Sigmoid colon (tissue), 7 donors: ENCODE results near the gene NEK5. TPM values are rescaled to one million over a fixed set of nuclear protein-coding genes. Genes with fewer than 3 reads are reported as not detected.
"Not testable (repeated sequence)": the region's sequence is repeated elsewhere in the genome, so short reads cannot be mapped to it uniquely, and the experiment has no call there.

Source experiments
- DNase-seq: peaks from one replicate; pipeline ENCODE4 v3.0.0-alpha.2; 2019
- H3K27ac ChIP-seq, 4 donors: fragments of 200-600 bp; sonication (generic); one replicate each; pipeline ENCODE4 v1.5.1; 2016 to 2019; ENCODE audit warnings: mild to moderate bottlenecking in 1 of 4
- H3K27me3 ChIP-seq, 3 donors: fragments of 200-600 bp; sonication (generic); one replicate each; pipeline ENCODE4 v1.5.1; 2019; ENCODE audit warnings: mild to moderate bottlenecking in 1 of 3
- H3K36me3 ChIP-seq, 4 donors: fragments of 200-600 bp; sonication (generic); one replicate each; pipeline ENCODE4 v1.5.1; 2016 to 2019
- H3K4me1 ChIP-seq, 4 donors: fragments of 200-600 bp; sonication (generic); one replicate each; pipeline ENCODE4 v1.5.1; 2017 to 2019
- H3K4me3 ChIP-seq, 4 donors: fragments of 200-600 bp; sonication (generic); one replicate each; pipeline ENCODE4 v1.5.1; 2017 to 2019; ENCODE audit warnings: mild to moderate bottlenecking in 2 of 4, moderate library complexity in 1 of 4
- H3K9me3 ChIP-seq, 4 donors: fragments of 200-600 bp in 3 of 4; sonication (generic) in 3 of 4; one replicate each; pipeline versions ENCODE4 v1.5.1 to v1.6.1; 2013 to 2019
- EP300 ChIP-seq, 4 donors: sonication (generic); formaldehyde crosslinking; IDR thresholded peaks; one replicate each; pipeline ENCODE4 v1.6.1; 2017; ENCODE audit warnings: antibody characterized with exemption in 4 of 4
- POLR2A ChIP-seq, 2 donors: fragments of 450-650 bp; IDR thresholded peaks; one replicate each; pipeline ENCODE4 v1.6.1; 2016; ENCODE audit warnings: antibody characterized with exemption in 2 of 2, mild to moderate bottlenecking in 2 of 2, moderate library complexity in 2 of 2
- POLR2AphosphoS5 ChIP-seq, 4 donors: sonication (generic); formaldehyde crosslinking; IDR thresholded peaks; one replicate each; pipeline ENCODE4 v1.6.1; 2017; ENCODE audit warnings: antibody characterized with exemption in 4 of 4
- WGBS, 2 donors: extraction: QIAGEN DNeasy Blood & Tissue Kit; methylation state at CpG; one replicate each; pipeline ENCODE4 v1.1.7; 2013; 5-methylcytosine and 5-hydroxymethylcytosine counted together
- intact Hi-C: fragments of 100-400 bp; cut with DNase I; formaldehyde crosslinking; loops from one replicate; pipeline ENCODE4 v1.15.1; 2023
- polyA plus RNA-seq, 3 donors: library from polyadenylated mRNA; stranded (reverse); fragments of 200-250 nt; gene quantifications; one replicate each; pipeline ENCODE4 v1.2.3, GENCODE V29; 2013
- total RNA-seq, 4 donors: library from RNA; depleted of rRNA; stranded (reverse); fragments of >200 nt; gene quantifications; one replicate each; pipeline ENCODE4 v1.1.0, GENCODE V29; 2016
- TF ChIP-seq, protein P1 (sequence below), 4 experiments: fragments of 450-650 bp in 3 of 4; fragments of 200-600 bp in 1 of 4; IDR thresholded peaks; one replicate each; pipeline ENCODE4 v1.5.1; 2016 to 2019; ENCODE audit warnings: antibody characterized with exemption in 4 of 4, mild to moderate bottlenecking in 3 of 4, moderate library complexity in 2 of 4
- donor health status: healthy with polysubstance abuse.
- donor health status: Bipolar disorder and iron deficiency.
- donor health status: healthy.

Gene NEK5
- total and polyA plus RNA-seq, 7 donors = 0.17 to 0.83 (median 0.33) TPM; not detected in 2

DNA sequence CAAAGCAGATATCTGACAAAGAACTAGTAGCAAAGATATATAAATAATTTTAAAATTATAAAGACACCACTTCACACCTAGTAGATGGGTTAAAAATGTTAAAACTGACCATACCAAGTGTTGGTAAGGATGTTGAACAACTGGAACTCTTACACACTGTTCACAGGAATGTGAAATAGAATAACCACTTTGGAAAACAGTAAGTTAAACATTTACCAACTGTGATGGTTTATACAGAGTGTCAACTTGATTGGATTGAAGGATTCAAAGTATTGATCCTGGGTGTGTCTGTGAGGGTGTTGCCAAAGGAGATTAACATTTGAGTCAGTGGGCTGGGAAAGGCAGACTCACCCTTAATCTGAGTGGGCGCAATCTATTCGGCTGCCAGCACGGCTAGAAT, 85.2 kb downstream of the NEK5 start:
- H3K36me3 ChIP-seq = no peaks in the 10 kb centered on the region
- no peaks in the 10 kb centered on the region for H3K9me3 ChIP-seq
- no peak overlapping the region for H3K27ac ChIP-seq
- WGBS, 2 donors = 95 to 98% methylated on average over 3 of the region's 3 CpGs
- DNase-seq = no peak
- H3K4me1 ChIP-seq = no peaks in the 10 kb centered on the region
- H3K4me3 ChIP-seq = no peak overlapping the region
- intact Hi-C loops = no loop called here
- no peaks in the 10 kb centered on the region for H3K27me3 ChIP-seq
- no peak for TF ChIP-seq POLR2AphosphoS5 (IDR thresholded peaks at IDR 0.05)
- TF ChIP-seq EP300 (IDR thresholded peaks at IDR 0.05) = no peak
- TF ChIP-seq POLR2A (IDR thresholded peaks at IDR 0.05) = no peak
- TF ChIP-seq, protein P1, sequence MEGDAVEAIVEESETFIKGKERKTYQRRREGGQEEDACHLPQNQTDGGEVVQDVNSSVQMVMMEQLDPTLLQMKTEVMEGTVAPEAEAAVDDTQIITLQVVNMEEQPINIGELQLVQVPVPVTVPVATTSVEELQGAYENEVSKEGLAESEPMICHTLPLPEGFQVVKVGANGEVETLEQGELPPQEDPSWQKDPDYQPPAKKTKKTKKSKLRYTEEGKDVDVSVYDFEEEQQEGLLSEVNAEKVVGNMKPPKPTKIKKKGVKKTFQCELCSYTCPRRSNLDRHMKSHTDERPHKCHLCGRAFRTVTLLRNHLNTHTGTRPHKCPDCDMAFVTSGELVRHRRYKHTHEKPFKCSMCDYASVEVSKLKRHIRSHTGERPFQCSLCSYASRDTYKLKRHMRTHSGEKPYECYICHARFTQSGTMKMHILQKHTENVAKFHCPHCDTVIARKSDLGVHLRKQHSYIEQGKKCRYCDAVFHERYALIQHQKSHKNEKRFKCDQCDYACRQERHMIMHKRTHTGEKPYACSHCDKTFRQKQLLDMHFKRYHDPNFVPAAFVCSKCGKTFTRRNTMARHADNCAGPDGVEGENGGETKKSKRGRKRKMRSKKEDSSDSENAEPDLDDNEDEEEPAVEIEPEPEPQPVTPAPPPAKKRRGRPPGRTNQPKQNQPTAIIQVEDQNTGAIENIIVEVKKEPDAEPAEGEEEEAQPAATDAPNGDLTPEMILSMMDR (IDR thresholded peaks at IDR 0.05) = no peak

DNA sequence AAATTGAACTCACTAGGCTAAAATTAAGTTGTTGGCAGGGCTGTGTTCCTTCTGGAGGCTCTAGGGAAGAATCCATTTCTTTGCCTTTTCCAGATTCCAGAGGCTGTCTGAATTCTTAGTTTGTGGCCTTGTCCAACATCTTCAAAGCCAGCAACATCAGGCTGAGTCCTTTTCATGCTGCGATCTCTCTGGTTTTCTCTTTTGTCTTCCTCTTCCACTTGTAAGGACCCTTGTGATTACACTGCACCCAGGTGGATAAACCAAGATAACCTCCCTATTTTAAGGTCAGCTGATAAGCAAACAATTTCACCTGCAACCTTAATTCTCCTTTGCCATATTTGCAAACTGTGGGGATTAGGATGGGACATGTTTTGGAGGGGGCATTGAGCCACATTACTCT, 92.8 kb downstream of the NEK5 start:
- H3K4me1 ChIP-seq = no peaks in the 10 kb centered on the region
- no peaks in the 10 kb centered on the region for H3K9me3 ChIP-seq
- no peaks in the 10 kb centered on the region for H3K27me3 ChIP-seq
- WGBS, 2 donors = 88 to 93% methylated on average over 1 of the region's 1 CpG
- no peak overlapping the region for H3K4me3 ChIP-seq
- H3K27ac ChIP-seq = no peak overlapping the region
- TF ChIP-seq, protein P1 (IDR thresholded peaks at IDR 0.05) = no peak
- TF ChIP-seq POLR2AphosphoS5 (IDR thresholded peaks at IDR 0.05) = no peak
- TF ChIP-seq EP300 (IDR thresholded peaks at IDR 0.05) = no peak
- TF ChIP-seq POLR2A (IDR thresholded peaks at IDR 0.05) = no peak
- DNase-seq = no peak
- intact Hi-C loops = no loop called here
- H3K36me3 ChIP-seq = no peaks in the 10 kb centered on the region

DNA sequence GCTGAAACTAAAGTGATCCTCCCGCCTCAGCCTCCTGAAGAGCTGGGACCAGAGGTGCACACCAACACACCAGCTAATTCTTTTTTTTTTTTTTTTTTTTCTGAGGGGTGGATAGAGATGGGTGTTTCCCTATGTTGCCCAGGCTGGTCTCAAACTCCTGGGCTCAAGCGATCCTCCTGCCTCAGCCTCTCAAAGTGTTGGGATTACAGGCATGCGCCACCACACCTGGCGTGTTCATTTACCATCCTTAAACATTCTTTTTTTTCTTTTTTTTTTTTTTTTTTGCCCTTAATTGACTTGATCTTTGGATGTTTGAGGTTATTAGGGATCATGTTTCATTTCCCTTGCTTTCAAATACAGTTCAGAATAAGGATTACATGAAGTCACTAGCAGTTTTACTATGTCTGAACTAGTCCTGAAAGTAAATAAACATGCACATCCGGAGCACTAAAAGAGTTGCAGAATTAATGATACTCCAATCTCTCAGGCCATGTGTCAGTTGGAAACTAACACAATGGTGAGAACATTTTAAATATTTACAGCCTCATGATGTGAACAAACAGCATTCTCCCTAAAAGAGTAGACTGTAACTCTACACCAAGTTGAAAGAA, 94.2 kb downstream of the NEK5 start:
- DNase-seq = no peak
- Histone ChIP-seq H3K9me3 (no peaks in the 10 kb centered on the region), H3K27me3 (no peaks in the 10 kb centered on the region), H3K36me3 (no peaks in the 10 kb centered on the region), H3K4me1 (no peaks in the 10 kb centered on the region), H3K4me3 (no peak overlapping the region), H3K27ac (no peak overlapping the region)
- intact Hi-C loops = no loop called here
- WGBS, 2 donors = 75 to 85% methylated on average over 5 of the region's 5 CpGs
- TF ChIP-seq POLR2AphosphoS5 (IDR thresholded peaks at IDR 0.05) (no peak), POLR2A (IDR thresholded peaks at IDR 0.05) (no peak)

DNA sequence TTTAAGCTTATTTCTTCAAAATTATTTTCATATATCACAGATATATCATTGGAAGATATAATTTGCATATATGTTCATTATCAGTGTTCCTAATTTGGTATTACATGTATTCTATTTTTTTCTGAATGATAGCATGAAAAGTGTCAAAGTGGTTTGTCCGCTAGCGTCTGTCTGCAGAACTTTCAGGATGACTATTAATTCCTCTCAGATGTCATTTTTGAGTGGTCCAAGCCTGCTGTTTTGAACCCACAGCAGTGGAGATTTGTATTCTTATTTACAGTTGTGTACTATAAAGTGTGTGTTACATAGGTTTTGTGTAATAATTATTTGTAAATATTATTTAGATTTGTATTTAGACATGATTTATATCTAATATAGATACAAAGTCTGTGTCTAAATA, 95.8 kb downstream of the NEK5 start:
- intact Hi-C loops = no loop called here
- no peak for TF ChIP-seq POLR2AphosphoS5 (IDR thresholded peaks at IDR 0.05)
- TF ChIP-seq, protein P1 (IDR thresholded peaks at IDR 0.05) = no peak
- TF ChIP-seq EP300 (IDR thresholded peaks at IDR 0.05) = no peak
- no peak for TF ChIP-seq POLR2A (IDR thresholded peaks at IDR 0.05)
- DNase-seq = no peak
- peaks cover 0 to 2% (median 0%) of the 10 kb centered on the region in 4 donors for H3K9me3 ChIP-seq
- H3K27ac ChIP-seq = no peak overlapping the region
- H3K4me1 ChIP-seq = no peaks in the 10 kb centered on the region
- no peak overlapping the region for H3K4me3 ChIP-seq
- 84 to 88% methylated on average over 2 of the region's 2 CpGs for WGBS, 2 donors
- no peaks in the 10 kb centered on the region for H3K27me3 ChIP-seq
- H3K36me3 ChIP-seq = peaks cover 0 to 12% (median 2%) of the 10 kb centered on the region in 4 donors

DNA sequence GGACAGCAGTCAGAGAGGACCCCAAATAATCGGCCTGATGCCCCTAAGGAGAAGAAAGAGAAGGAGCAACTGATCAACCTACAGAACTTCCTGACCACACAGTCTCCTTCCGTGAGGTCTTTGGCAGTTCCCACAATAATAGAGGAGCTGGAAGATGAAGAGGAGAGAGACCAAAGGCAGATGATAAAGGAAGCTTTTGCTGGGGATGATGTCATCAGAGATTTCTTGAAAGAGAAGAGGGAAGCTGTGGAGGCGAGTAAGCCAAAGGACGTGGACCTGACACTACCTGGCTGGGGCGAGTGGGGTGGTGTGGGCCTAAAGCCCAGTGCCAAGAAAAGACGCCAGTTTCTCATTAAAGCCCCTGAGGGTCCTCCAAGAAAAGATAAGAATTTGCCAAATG, 98.5 kb downstream of the NEK5 start:
- H3K27ac ChIP-seq, H3K27me3 ChIP-seq, H3K4me1 ChIP-seq, intact Hi-C loops, H3K9me3 ChIP-seq, DNase-seq, H3K4me3 ChIP-seq: not testable (repeated sequence)
- 98% methylated on average over 6 of the region's 6 CpGs for WGBS, 2 donors
- H3K36me3 ChIP-seq = peaks cover 0 to 12% (median 2%) of the 10 kb centered on the region in 4 donors

DNA sequence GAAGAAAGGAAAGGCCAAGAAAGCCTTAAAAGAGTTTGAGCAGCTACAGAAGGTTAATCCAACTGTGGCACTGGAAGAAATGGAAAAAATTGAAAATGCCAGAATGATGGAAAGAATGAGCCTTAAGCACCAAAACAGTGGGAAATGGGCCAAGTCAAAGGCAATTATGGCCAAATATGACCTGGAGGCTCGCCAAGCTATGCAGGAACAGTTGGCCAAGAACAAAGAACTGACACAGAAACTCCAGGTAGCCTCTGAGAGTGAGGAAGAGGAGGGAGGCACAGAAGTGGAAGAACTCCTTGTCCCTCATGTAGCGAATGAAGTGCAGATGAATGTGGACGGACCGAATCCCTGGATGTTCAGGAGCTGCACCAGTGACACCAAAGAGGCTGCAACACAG, 99.3 kb downstream of the NEK5 start:
- H3K4me3 ChIP-seq = no peak overlapping the region
- 60 to 87% methylated on average over 4 of the region's 4 CpGs for WGBS, 2 donors
- peaks cover 0 to 2% (median 0%) of the 10 kb centered on the region in 4 donors for H3K9me3 ChIP-seq
- no peak for DNase-seq
- intact Hi-C loops = no loop called here
- no peak overlapping the region for H3K27ac ChIP-seq
- peaks cover 0 to 21% (median 4%) of the 10 kb centered on the region in 4 donors for H3K36me3 ChIP-seq
- TF ChIP-seq POLR2A (IDR thresholded peaks at IDR 0.05) (no peak), EP300 (IDR thresholded peaks at IDR 0.05) (no peak), POLR2AphosphoS5 (IDR thresholded peaks at IDR 0.05) (no peak)
- TF ChIP-seq, protein P1 (IDR thresholded peaks at IDR 0.05) = no peak
- H3K27me3 ChIP-seq = no peaks in the 10 kb centered on the region
- H3K4me1 ChIP-seq = no peaks in the 10 kb centered on the region
